HG02571 (cell line): ENCODE measurements around the gene FAM156A.
"Not testable (repeated sequence)": the region's sequence is repeated elsewhere in the genome, so short reads cannot be mapped to it uniquely, and the experiment has no call there.

ENCODE experiments used
- ATAC-seq: cut with Tn5 transposase; IDR thresholded peaks from one replicate; pipeline ENCODE4 v1.9.1; 2021; ENCODE audit warnings: mild to moderate bottlenecking, moderate library complexity; ENCODE audit not compliant: unreplicated experiment

Gene FAM156A, protein sequence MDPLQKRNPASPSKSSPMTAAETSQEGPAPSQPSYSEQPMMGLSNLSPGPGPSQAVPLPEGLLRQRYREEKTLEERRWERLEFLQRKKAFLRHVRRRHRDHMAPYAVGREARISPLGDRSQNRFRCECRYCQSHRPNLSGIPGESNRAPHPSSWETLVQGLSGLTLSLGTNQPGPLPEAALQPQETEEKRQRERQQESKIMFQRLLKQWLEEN

DNA sequence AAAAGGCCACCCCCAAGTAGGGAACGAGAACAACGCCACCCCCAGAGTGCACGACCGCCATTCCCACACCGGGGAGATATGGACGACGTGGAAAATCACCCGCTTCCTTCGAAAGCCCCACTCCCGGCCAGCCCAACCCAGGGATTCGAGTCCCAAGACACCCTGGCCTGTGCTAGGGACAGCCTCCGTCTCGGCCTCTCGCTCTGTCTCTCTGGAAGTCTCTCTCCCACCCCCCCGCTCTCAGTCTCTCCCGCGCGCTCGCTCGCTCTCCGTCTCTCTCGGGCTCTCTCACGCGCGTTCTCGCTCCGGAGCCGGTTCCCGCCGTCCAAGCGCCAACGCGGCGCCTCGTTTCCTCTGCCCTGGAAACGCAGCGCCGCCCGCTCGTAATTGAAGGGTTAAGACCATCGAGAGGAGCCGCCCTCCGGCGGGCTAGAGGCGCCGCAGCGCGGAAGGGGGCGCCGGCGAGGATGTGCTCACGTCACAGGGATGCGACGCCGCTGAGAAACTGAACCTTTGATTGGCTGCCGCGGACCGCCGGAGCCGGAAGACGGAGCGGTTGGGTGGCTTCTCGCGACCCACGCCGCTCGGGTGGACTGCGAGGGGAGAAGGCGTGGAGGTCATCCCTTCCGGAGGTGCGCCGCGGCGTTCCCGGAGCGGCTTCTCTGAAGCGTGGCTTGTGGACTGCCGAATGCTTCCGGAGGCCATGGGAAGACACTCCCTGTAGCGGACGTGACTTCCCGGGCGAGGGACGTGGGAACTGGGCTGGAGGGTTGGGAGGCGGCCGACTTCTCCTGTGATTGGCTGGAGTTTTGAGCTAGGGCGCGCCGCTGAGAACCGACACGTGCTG lies at the start of gene FAM156A:
Gene FAM156A, minus strand, starts transcription at position 406 of the 847 bp plus-strand sequence. CDS start 9,930 bp downstream, outside the sequence.
- ATAC-seq = peak; percentile 81

DNA sequence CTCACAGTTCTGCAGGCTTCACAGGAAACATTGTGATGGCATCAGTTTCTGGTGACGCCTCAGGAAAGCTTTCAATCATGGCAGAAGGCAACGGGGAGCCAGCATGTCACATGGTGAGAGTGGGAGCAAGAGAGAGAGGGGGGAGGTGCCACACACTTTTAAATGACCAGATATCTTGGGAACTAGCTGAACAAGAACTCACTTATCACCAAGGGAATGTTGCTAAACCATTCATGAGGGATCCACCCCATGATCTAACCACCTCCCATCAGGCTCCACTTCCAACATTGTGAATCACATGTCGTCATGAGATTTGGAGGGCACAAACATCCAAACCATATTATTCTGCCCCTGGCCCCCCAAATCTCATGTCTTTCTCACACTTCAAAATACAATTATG lies 47.0 kb upstream of the FAM156A start:
- no peak for ATAC-seq

DNA sequence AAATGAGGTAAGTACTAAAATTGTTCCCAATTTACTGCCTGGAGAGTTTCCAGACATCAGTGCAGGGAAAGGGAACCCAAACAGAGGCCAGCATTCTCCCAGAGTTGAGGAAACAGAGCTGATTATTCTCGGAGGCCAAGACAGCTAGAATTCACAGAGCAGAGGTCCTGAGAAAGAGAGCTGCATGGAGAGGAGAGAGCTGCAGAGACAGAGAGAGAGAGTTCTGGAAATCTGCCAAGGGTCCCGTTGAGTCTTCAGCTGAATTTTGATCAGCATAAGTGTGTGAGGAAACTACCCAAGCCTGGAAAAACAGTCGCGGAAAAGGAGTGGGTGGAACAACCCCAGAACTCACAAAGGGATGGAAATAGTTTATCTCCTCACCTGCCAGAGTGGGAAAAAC lies 46.5 kb upstream of the FAM156A start:
- ATAC-seq = no peak

DNA sequence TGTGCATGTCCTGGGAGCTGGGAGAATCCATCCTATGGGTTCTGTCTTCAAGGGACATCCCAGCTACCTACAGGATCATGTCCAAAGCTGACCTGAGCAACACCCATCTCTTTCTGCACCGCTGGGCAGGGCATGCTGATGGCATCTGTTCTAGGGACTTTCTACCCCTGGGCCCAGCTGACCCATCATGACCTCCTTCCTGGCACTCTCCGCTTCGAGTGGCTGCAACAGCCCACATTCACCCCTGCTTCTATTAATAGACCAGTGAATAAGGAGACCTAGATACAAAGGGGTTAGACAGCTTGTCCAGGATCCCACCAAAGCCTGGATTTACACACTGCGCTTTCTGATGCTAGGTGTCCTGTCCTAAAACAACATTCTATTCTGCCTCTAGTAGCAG lies 45.7 kb upstream of the FAM156A start:
- no peak for ATAC-seq

DNA sequence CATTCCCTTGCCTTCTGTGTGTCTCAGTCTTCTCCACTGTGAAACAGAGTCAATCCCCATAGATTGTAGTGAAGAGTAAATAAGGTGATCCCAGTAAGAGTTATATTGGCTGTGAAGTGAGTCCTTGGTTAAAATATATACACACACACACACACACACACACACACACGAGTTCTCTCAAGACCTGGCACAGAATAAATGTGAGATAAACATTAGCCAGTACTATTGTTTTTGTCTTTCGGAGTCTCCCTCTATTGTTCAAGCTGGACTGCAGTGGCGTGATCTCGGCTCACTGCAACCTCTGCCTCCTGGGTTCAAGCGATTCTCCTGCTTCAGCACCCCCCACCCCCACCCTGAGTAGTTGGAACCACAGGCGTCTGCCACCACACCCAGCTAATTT lies 44.8 kb upstream of the FAM156A start:
- no peak for ATAC-seq

DNA sequence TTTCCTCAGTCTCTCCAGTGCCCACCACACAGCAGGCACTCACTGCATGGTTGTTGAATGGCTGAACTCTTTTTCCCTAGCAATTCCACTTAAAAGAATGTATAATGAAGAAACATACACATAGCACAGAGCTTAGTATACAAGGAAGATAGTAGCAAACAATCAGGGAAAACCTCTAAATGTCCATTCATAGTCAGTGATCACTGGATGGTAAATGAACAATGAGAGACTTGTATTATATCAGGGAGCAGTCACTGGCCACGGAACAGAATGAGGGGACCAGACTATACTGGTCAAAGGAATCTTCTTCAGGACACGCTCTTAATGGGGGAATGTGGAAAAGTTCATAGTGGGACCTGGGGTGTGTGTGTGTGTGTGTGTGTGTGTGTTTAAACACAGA lies 43.6 kb upstream of the FAM156A start:
- ATAC-seq = no peak

DNA sequence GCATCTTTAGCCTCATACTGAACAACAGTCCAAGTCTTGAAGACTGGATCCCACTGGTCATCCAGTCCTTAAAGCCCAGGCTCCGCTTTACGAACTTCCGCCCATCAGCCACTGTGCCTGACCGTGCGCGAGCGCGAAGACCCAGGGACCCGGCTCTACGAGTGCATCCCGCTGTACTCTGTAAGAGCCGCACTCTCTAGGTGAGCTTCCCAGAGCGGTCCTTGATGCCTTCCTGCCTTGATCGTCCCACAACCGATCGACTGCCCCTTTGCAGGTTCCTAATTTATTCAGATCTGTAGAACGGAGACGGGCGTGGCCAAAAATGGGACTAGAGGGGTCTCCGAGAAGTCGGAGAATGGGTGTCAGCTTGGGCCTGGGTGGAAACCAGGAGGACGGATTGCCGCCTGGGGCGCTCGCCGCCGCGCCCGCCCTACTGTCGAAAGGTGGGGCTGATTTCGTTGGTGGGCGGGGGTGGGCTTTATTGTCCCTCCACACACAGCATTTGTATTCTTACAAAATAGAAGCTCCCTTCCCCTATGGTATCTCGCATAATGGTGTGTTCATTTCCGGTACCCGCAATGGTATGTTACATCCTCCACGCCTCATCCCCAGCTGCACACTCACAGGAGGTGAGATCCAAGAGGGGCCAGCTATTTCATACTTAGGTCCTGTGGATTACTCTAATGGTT lies 42.3 kb upstream of the FAM156A start:
- no peak for ATAC-seq

DNA sequence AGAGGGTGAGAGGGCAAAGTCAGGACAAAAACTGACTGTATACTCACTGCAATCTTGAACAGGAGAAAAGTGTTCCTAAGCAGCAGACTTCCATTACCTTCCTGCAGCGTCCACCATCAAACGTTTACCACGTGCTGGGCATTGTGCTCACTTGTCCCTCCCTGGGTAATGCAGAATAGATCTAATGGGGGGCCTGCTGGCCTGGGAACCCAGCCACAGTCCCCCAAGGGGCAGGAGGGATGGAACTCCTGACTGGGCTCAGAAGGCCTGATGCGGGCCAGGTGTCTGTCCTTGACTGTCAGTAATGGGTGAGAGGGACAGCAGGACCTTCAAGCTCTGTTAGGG lies 37.6 kb upstream of the FAM156A start:
- no peak for ATAC-seq

DNA sequence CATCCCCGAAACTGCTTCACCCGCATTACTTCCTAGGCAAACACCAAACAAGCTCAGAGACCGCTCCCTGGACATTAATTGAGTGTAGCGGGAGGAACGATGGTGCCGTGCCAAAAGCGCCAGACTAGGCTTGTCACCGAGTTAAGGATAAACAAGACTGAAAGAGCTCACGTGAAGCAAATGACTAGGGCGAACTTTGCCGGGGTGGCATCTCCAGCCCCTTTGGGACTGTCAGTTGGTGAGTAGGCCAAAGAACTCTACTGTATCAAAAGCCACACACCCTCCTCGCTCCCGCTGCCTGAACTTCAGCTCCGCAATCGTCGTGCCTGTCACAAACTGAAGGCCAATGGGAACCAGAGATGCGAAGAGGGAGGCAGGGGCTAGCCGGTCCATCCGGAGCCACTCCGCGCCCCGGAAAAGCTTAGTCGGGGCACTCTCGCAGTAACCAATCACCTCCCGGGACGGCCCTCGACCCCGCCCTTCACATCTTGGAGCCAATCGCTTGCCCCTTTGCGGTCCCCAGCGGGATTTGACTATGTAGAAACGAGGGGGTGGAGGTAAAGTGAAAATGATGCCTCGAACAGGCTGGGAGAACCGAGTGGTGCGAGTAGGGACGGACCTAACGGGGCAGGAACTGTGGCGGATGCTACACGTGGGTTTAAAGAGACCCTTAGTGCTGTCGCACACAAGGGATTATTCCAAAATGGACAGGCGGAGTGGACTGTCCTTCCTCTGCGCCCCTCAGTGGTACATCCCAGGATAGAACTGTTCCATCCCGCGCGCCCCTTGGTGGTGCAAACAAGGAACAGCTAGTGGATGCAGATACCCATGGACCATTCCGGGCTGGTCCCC lies 37.0 kb upstream of the FAM156A start:
- peak; percentile 96 for ATAC-seq

DNA sequence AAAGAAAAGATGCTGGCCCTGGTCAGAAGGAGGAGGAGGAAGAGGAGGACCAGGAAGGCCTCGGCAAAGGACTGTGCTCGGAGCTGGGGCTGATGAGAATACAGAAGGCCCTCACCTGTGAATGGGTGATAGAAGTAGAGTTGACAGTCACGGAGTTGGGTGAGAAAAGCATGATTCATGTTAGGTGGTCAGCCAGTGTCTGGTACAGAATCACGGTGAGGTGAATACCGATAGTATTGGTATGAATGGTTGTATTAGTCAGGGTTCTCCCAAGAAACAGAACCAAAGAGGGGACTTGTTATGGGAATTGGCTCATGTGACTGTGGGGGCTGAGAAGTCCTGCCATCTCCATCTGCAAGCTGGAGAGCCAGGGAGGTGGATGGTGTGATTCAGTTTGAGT lies 32.5 kb upstream of the FAM156A start:
- no peak for ATAC-seq

DNA sequence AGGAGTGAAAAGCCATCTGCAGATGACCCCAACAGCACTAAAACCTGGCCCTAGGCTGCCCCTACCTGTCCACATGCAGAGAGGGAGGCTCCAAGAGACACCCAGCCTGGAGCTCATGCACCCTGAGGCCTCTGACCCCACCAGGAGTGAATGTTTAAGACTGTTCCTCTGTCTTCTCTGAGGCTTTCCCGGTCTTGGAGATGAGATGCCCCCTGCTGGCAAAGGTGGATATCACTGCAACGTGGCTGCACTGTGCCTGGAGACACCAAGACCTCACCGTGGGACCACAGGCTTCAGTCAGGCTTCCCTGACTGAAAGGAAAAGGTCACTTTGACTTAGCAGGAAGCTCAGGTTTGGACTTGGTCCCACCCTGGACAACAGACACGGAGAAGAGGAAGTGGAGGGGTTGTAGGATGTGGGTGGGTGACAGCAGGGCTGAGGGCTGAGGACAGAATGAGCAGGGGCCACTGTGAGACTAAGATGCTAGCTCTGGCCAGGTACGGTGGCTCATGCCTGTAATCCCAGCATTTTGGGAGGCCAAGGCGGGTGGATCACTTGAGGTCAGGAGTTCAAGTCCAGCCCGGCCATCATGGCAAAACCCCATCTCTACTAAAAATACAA lies 31.8 kb upstream of the FAM156A start:
- peak; percentile 76 for ATAC-seq

DNA sequence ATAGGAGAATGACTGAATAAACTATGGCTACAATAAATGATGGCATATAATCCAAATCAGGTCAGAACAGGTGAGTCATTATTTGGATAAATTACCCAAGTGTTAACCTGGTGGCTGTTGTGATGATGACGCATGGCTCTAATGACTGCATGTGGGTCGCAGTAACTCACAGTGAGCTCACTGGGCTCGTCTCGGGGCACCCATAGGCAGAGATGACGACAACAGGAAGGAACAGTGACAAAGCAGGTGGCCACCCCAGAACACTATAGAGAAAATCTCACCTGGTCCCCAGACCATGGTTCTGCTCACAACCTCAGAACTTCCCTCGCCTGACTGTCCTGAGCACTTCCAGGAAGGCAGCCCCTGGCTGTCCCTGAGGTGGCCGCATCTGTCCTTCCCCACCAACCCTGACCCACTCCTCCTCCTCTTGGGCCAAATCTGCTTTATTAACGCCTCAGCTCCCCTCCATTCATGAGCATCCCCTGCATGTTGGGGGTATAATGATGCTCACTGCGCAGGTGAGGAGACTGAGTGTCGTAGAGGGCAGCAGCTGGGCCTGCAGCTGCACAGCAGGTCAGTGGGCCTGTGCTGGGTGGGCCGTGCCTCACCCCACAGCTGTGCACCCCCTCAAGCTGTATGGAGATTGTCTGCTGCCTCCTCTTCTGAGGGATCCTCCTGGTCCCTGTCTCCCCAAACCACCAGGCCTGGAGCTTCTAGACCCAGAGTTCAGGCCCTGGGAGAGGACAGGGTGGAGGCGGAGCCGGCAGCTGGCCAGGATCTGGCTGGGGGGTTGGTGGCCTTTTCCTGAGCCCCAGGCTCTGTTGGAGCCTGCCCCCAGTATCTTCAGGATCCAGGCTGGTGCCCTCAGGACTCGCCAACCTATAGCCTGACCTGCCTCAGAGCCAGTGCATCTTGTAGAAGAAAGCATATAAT lies 30.9 kb upstream of the FAM156A start:
- ATAC-seq = no peak

DNA sequence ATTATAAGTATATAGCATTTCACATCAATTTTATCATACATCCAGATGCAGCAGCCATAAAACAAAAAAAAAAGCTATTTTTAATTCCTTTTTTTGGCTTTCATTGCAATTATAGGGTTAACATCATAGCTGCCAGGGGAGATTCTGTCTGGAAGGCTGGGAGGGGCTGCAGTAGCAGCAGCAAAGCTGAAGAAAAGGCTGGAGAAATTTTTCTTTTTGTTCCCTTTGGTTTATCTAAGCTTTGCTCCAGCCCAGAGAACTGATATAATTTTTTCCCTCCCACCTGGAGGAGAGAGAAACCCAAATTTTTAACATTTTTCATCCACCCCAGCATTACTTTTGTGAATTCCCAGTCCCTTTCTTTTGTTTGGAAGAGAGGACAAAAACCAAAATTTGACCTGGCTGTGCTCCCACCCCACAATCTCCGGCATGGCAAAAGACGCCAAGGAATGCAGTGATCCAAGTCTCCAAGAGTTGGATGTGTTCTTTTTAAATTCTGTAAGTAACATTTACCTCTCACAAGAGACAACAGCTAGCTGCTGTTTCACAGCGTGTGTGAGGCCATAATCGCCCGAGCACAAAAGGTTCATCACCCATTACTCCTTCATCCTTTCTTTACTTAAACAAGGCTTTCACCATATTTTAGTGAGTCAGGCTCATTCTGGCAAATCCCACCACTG lies 25.1 kb upstream of the FAM156A start:
- no peak for ATAC-seq

DNA sequence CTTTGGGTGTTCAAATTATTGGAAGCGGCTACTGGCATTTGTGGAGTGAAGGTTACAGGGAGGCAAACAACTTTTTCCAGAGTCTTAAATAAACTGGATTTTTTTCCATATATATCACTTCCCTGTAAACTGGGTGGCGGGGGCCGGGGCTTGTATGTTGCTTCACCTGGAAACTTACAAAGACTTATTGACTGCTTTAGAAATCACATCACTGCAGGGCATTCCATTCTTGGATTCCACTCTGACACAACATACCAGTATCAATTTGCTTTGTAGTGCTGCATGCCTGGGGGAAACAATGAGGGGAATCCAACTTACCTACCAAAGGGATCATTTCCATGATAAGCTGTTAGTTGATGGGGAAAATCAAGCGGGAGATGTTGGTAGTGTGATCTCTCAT lies 21.7 kb upstream of the FAM156A start:
- ATAC-seq = no peak

DNA sequence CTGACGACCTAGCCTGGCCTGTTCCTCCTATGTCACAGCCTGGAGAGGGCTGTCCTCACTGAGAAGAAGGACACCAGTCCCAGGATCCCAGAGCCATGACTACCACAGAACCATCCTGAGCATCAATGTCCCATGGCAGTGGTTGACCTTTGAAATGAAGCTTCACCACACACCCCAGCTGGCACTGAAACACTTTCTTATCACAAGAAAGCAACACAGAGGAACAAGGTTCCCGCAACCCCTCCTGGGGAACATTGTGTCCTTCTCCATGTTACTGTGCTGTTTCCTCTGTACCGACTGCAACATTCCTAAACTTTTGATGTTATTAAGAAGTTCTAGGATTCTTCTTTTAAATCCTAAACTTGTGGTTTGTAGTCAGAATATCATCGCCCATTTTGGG lies 21.2 kb upstream of the FAM156A start:
- no peak for ATAC-seq

DNA sequence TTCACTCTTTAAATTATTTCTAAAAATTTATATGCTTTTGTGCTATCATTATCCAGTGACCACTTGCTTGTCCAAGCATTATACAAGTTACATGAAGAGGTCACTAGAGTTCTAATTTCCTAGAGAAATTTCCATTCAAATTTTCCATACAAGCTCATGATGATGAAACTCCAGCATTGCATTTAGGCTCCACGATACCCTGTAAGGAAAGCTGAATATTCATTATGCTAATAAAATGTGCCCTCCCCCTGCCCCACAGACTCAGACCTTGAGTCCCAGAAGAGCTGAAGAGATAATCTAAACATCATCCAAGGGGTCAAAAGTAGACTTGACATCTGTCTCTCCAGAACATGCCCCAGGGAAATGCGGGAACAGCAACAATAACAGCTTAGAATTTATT lies 19.6 kb upstream of the FAM156A start:
- no peak for ATAC-seq

DNA sequence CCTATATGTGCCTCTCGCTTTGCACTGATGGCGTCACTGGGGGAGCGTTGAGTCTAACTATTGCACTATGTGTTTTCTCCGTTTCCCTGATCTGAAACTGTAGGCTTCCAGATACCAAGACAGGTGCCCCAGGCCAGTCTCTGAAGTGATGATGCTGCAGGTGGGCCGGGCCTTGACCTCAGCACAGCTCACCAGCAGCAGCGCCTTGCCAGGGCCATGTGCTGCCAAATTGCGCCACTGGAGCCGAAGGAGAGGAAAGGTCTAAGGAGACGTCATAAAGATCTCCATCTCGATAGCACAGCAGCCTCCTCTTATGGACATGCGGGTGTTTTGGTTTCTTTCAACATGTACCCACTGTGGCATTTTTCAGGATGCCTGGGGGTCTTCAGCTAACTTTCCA lies 17.3 kb upstream of the FAM156A start:
- not testable (repeated sequence) for ATAC-seq

DNA sequence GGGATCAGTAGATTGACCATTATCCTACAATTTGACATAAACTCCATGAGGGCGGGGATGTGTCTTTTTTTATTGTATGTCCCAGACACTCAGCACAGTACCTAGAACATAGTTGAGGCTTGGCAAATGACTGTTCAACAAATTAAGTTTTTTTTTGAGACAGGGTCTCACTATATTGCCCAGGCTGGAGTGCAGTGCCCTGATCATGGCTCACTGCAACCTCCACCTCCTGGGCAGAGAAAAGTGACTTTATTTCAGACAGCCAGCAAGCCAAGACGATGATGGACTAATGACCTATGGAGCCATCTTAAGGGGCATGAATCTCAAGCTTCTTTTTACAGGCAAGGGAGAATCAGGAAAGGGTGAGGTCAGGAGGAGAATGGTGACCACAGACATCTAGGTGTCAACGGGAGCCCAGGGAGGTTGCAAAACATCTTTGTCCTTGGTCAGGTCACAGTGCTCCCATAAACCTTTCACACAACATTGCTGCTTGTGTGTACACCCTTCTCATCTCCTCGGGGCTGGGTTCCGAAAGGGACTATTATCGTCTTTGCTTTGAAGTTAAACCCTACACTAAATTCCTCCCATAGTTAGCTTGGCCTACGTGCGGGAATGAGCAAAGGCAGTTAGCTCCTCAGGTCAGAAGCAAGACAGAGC lies 16.1 kb upstream of the FAM156A start:
- not testable (repeated sequence) for ATAC-seq
